GM21381 (cell line): ENCODE measurements around the gene ZNF136.

Experiments
- ATAC-seq: cut with Tn5 transposase; IDR thresholded peaks from one replicate; pipeline ENCODE4 v1.9.1; 2021; ENCODE audit warnings: mild to moderate bottlenecking, moderate library complexity; ENCODE audit not compliant: unreplicated experiment

Gene ZNF136

DNA sequence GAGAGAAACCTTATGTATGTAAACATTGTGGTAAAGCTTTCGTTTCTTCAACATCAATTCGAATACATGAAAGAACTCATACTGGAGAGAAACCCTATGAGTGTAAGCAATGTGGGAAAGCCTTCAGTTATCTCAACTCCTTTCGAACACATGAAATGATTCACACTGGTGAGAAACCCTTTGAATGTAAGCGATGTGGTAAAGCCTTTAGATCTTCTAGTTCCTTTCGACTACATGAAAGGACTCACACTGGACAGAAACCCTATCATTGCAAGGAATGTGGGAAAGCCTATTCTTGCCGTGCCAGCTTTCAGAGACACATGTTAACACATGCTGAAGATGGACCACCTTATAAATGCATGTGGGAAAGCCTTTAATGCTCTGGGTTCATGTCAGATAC is 24.7 kb downstream of the ZNF136 start:
- ATAC-seq, result no peak

DNA sequence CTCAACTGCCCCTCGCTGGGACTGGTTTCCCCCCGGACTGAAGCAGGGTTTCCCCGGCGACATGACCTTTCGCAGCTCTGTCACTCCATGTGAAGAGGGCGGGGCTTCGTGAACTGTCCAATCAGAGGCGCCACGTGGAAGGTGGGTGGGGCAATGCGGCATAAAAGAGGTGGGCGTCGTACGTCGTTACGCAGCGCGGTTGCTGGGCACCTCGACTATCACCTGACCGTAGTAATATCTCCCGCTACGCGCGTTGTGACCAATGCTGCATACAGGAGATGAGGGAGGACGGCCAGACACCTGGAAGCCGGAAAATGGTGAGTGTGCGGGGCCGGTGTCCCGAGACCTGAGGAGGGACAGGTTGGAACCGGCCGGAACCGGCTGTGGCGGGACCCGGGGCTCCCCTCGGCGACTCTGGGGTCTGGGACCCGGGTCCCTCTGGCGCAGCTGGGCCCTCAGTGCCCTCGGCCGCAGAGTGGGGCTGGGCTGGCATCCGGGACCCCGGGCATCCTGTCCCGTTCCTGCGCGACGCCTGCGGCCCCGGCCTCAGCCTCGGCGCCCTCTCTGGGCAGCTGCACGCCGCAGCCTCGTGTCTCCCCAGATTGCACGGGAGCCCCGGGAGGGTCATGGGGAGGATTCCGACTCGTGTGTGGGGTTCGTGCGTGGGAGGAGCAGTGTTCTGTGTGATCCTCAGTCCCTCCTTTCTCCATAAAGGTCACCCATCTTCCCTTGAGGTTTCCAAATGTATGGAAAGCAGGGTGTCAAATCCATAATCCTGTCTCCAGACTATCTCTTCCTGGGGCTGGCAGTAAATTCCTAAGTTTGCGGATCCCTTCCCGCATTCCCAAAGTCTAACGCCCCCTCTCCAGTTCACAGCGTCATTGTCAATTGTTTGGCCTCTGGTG is 32.2 kb downstream of the ZNF136 start:
- ATAC-seq, result no peak

DNA sequence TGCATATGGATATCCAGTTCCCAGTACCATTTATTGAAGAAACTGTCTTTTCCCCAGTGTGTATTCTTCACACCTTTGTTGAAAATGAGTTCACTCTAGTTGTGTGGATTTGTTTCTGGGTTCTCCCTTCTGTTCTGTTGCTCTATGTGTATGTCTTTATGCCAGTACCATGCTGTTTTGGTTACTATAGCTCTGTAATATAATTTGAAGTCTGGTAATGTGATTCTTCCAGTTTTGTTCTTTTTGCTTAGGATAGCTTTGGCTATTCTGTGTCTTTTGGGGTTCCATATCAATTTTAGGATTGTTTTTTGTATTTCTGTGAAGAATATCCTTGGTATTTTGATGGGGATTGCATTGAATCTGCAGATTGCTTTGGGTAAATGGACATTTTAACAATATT is 35.2 kb downstream of the ZNF136 start:
- ATAC-seq, result no peak

DNA sequence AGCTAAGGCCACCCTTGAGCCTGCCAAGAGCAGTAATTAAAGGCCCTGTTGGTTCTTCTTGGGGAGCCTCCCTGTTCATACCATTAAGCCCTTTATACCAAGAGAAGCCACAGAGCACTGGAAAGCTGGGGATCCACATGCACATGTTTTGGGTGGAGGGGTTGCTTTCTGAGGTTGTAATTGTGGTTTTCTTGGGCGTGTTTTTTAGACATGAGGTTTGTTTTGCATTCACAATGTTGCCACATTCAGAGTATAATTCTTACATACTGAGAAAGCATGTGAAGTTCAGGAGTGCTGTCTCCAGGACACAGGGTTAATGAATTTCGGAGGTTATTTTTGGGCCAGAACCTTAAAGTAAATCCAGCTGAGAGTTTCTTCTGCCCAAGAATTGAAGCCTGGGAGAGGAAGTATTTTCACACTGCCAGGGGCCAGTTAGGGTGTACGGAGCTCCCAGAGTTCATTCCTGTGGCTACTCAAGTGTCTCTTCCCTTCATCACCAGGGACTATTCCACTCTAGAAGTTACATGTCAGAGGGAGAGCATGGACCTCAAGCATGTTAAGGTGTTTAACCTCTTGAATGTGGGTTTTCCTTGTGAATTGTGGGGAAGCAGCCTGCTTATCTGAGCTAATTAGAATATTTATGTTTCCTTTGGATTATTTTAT is 37.0 kb downstream of the ZNF136 start:
- ATAC-seq, result no peak

DNA sequence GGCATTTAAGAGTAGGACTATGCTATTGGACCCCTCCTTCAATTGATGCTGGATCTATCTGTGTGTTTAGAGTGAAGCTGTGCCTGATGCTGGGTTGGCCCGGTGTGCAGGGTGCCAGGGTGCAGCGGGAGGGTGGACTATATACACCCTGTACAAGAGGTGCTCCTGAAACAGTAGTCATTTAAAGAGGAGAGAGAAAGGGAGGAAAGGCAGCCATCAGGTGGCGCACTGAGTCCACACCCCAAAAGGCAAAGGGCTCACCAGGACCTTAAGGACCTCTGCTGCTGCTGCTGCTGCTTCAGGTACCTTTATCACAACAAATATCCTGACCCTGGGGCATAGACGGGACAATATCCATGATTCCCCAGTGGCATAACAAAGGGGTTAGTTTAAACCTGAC is 39.4 kb downstream of the ZNF136 start:
- ATAC-seq, result no peak

DNA sequence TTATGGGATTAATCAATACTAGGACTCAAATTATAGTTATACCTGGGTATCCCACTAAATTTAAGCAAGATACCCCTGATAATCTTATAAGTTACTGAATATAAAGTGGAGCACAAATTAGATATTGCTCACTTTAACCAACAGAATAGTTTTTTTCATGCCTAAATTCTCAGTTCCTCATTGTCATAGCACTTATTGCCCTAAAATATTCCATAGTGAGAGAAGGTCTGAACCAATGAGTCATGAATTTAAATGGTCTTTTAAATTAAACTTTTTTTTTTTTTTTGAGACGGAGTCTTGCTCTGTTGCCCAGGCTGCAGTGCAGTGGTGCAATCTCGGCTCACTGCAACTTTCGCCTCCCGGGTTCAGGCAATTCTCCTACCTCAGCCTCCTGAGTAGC is 42.4 kb downstream of the ZNF136 start:
- ATAC-seq, result no peak

DNA sequence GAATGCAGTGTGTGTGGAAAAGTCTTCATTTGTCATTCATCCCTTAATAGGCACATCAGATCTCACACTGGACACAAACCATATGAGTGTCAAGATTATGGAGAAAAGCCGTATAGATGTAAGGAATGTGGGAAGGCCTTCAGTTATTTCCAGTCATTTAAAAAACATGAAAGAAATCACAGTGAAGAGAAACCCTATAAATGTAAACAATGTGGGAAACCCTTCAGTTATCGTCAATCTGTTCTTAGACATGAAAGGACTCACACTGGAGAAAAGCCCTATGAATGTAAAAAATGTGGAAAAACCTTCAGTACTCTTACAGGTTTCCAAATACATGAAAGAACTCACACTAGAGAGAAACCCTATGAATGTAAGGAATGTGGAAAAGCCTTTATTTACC is 45.3 kb downstream of the ZNF136 start:
- ATAC-seq, result no peak

DNA sequence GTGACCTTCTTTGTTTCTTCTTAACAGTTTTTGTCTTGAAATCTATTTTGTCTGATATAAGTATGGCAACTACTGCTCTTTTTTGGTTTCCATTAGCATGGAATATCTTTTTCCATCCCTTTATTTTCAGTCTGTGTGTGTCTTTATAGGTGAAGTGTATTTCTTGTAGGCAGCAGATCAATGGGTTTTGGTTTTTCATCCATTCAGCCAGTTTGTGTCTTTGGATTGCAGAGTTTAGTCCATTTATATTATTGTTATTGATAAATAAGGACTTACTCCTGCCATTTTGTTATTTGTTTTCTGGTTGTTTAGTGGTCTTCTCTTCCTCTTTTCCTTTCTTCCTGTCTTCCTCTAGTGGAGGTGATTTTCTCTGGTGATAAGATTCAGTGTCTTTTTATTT is 54.4 kb downstream of the ZNF136 start:
- no peak for ATAC-seq

DNA sequence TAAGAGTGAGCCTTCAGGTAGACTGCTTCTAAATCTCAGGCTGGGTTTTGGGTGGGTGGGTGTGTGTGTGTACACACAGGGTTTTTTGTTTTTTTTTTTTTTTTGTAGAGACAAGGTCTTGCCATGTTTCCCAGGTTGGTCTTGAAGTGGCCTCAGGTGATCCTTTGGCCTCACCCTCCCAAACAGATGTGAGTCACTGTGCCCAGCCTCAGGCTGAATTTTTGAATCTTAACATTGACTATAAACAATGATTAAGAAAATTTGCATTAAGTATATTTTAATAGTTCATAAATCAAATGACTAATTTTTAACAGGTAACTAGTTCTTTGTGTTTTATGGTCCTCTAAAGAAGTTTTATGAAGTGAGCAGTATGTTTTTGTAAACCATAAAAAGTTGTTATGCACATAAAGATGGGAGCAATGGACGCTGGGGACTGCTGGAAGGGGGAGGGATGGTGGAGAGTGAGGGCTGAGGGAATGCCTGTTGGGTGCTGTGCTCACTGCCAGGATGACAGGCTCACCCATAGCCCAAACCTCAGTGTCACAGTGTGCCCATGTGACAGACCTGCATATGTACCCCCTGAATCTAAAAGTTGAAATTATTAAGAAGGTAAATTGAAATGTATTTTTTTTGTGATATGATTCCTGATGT is 60.2 kb downstream of the ZNF136 start:
- ATAC-seq, result no peak

DNA sequence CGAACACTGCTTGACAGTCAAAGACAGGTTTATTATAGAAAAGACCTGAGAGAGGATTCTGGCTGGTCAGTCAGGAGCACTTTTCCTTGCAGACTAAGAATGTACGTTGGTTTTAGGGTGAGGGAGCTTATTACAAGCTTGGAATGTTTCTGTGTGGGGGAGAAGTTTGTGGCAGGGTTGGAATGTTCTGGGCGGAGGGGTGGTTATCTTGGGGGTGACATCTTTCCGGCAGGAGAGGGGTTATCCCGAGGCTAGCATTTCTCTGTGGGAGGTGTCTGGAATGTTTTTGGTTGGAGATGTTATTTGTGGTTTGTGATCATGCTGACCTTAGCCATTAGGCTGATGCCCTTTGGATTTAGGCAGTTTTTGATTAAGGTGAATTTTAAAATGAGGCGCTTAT is 61.8 kb downstream of the ZNF136 start:
- ATAC-seq, result no peak

DNA sequence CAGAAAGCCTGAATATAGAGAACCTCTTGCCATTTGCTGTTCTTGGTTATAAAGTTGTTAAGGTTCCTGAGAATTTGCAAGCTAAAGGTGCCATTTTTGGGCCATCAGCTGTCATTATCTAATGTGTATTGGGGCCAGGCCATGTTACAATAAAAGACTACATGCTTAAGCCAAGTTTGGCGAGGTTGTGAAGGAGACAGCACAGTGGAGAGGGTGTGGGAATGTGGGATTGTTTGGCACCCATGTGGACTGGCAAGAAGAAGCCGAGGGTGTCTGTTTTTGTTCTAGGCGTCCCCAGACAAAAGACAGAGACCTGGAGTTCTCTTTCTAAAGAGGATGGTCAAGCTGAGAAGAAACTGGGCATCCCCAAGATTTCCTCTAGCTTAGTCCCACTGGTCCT is 67.1 kb downstream of the ZNF136 start:
- no peak for ATAC-seq

DNA sequence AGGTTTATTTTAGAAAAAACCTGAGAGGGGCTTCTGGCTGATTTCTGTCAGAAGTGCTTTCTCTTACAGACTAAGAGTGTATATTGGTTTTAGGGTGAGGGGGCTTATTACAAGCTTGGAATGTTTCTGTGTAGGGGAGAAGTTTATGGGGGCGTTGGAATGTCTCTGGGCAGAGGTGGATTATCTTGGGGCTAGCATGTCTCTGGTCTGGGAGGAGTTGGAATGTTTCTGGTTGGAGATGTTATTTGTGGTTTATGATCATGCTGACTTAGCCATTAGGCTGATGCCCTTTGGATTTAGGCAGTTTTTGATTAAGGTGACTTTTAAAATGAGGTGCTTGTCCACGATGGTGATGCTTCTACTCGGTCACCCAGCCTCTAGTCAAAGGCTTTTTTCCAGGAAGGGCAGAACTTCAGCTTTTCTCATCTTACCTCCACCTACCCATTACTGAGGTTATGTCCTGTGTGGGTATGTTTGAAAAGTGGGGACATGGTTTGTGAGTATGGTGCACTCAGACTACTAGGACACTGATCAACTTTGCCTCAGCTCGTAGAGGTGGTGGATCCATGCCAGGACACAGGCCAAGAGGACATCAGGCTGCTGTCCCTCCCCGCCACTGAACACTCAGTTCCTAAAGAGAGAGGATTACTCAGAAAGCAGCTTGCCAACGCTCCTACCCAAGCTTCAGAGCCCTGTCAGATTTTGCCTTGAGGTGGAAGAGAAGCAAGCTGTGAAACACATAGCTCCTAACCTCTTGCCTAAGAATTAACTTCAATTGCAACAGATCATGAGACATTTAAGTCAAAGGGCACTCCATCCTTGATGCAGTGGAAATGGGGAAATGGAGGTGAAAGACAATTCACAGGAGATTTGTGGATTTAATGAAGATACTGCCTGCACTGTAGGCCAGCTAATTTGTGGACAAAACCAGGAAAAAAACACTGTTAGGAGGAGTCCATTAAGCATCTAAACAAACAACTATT is 68.1 kb downstream of the ZNF136 start:
- no peak for ATAC-seq

DNA sequence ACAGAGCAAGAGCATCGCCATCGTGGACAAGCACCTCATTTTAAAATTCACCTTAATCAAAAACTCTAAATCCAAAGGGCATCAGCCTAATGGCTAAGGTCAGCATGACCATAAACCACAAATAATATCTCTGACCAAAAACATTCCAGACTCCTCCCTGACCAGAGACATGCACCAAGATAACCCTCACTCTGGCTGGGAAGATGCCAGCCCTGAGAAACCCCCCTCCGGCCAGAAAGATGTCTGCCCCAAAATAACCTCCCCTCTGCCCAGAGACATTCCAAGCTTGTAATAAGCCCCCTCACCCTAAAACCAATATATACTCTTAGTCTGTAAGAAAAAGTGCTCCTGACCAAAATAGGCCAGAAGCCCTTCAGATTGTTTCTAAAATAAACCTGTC is 70.1 kb downstream of the ZNF136 start:
- no peak for ATAC-seq

DNA sequence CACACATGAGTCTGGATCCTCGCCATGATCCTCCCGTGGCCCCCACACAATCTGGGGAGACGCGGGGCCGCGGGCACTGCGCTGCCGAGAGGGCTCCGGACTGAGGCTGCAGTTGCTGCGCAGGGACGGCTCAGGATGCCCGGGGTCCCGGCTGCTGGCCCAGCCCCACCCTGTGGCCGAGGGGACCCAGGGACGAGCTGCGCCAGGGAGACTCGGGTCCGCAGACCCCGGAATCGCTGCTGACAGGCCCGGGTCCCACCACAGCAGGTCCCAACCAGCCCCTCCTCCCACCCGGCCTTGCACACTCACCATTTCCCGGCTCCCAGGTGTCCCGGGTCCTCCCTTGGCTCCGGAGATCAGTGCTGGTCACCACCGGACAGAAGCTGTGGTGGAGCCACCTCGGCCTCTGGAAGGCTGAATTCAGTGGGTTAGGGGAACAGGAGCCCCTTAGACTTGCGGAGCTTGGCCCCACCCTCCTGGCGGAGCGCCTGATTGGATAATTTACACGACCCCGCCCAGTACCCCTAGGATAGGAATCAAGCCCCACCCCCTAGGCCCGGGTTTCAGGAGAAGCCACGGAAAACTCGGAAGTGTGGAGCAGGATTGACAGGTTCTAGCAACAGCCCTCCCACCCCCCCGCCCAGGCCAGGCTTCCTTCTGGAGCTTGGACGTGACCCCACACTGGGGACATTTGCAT is 74.4 kb downstream of the ZNF136 start:
- ATAC-seq, result no peak
